Renal cortical epithelial cell (primary cell): ENCODE results near the gene COL27A1. TPM values are rescaled to one million over a fixed set of nuclear protein-coding genes. Genes with fewer than 3 reads are reported as not detected.

Experiments used
- DNase-seq: peaks from one replicate; pipeline ENCODE4 v3.0.0-alpha.2; 2011; ENCODE audit warnings: low read depth
- total RNA-seq: library from RNA; depleted of rRNA; stranded (reverse); fragments of >200 nt; gene quantifications from 2 replicates; pipeline ENCODE4 v1.2.3, GENCODE V29; 2014

The COL27A1 gene
- total RNA-seq, 1 donor from 2014 or later: 48.4 TPM

GRCh38 chr9:114271556-114272510 is 116.5 kb downstream of the COL27A1 start:
- DNase-seq: no peak

- DNase-seq: no peak
These were observed 117.5 kb downstream of the COL27A1 start for GRCh38 chr9:114272739-114273431.

- no peak for DNase-seq
These were observed 118.1 kb downstream of the COL27A1 start for GRCh38 chr9:114273461-114273881.

GRCh38 chr9:114274217-114274616 is 118.9 kb downstream of the COL27A1 start:
- no peak for DNase-seq

GRCh38 chr9:114275246-114276004 is 120.1 kb downstream of the COL27A1 start:
- no peak for DNase-seq

GRCh38 chr9:114276908-114277821 is 121.8 kb downstream of the COL27A1 start:
- DNase-seq: peak; percentile 92

GRCh38 chr9:114278356-114278755 is 123.0 kb downstream of the COL27A1 start:
- DNase-seq: no peak

GRCh38 chr9:114278881-114279570 is 123.7 kb downstream of the COL27A1 start:
- peak; percentile 65 for DNase-seq

- no peak for DNase-seq
These were observed 124.4 kb downstream of the COL27A1 start for GRCh38 chr9:114279693-114280092.

GRCh38 chr9:114280636-114281472 is 125.5 kb downstream of the COL27A1 start:
- no peak for DNase-seq

GRCh38 chr9:114281473-114282103 is 126.3 kb downstream of the COL27A1 start:
- DNase-seq: no peak

GRCh38 chr9:114282104-114282485 is 126.8 kb downstream of the COL27A1 start:
- DNase-seq: no peak

GRCh38 chr9:114282507-114282906 is 127.2 kb downstream of the COL27A1 start:
- no peak for DNase-seq

GRCh38 chr9:114282926-114283325 is 127.6 kb downstream of the COL27A1 start:
- DNase-seq: peak; percentile 41

GRCh38 chr9:114283551-114284111 is 128.3 kb downstream of the COL27A1 start:
- no peak for DNase-seq

GRCh38 chr9:114284316-114285060 is 129.2 kb downstream of the COL27A1 start:
- no peak for DNase-seq

GRCh38 chr9:114285166-114285867 is 130.0 kb downstream of the COL27A1 start:
- DNase-seq: peak; percentile 89
